Fibroblast of skin of right biceps (primary cell): ENCODE data around the gene ABLIM1.

ENCODE experiments used
- DNase-seq: peaks from one replicate; pipeline ENCODE4 v3.0.0-alpha.2; 2013

ABLIM1 gene

DNA sequence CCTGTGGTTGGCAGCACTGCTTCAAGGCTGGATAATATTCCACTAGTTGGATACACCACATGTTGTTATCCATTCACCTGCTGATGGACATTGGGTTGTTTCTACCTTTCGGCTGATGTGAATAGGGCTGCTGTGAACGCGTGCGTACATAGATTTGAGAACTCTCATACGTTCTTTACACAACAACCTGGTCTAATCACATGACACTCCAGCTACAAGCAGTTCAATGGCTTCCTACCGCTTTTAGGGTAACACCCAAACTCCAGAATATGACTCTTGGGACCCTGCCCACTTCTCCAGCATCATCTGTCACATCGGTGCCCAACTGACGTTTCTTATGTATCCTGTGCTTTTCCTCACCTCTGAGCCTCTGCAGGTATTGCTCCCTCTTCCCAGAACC, 114.6 kb downstream of the ABLIM1 start:
- DNase-seq: no peak

DNA sequence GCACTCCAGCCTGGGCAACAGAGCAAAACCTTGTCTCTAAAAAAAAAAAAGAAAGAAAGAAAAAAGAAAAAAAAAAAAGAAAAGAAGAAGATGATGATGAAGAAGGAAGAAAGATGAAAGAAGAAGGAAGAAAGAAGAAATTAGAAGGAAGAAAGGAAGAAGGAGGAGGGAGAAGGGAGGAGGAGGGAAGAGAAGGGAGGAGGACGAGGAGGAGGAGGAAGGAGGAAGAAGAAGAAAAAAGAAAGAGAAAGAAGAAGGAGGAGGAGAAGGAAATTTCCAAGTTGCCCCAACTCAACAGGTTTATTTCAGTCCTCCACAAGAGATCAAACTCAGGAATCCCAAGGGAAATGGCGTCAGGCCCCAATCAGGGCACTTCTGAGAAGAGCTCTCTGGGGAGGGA, 115.7 kb downstream of the ABLIM1 start:
- DNase-seq: no peak

DNA sequence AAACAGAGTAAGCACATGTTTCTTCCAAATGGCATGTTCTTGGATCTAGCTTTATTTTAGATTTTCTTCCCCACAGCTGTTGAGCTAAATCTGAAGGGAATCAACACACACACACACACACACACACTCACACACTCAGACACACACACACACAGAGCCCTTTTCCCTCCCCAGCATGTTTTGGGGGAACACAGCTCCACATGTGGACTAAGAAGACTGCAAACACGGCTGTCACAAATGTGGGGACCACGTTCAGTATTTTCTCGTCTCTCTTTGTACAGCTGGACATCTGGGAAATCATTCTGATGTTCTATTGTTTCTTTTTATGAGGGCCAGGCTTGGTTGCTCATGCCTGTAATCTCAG, 116.3 kb downstream of the ABLIM1 start:
- DNase-seq: no peak

DNA sequence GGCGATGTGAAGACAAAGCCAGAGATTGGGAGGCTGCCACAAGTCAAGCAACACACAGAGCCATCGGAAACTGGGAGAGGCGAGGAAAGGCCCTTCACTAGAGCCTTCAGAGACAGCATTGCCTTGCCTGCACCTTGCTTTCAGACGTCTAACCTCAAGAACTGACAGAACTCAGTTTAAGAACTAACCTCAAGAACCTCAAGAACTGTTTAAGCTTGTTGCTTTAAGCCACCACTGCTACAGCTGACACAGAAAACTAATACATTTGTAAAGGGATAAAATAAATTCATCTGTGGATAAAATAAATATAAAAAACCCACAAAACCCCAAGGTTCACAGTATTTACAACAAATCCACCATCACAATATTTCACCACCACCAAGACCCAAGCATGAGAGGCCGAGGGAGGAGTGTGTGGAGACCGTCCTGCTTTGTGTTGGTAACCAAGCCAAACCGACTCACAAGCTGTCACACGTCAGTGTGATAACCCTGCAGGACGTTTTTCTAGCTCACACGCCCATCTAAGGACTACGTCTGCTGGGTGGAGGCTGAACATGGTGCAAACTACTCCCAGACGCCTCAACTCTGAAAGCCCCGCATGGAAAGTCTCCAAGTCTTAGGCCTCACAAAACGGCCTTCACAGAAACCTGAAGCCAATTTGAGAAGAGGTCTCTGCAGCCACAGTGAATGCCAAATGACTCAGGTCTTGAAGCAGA, 116.8 kb downstream of the ABLIM1 start:
- DNase-seq: peak; percentile 81

DNA sequence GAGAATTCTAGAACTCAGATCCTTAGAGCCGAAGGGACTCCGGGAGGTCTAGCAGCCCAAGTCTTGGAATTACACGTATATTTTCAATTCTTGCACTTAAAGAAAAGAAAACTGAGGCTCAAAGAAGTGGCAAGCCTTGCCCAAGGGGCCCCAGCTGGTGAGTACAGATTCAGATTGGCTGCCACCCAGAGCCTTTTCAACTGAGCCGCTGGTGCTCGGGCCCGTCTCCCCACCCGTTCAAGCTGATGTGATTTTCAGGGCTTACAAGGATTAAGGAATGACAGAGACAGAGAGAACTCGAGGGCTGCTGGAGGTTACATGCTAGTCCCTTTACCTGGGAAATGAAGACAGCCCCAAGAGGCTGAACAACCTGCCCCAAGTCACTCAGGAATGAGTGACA, 117.8 kb downstream of the ABLIM1 start:
- no peak for DNase-seq

DNA sequence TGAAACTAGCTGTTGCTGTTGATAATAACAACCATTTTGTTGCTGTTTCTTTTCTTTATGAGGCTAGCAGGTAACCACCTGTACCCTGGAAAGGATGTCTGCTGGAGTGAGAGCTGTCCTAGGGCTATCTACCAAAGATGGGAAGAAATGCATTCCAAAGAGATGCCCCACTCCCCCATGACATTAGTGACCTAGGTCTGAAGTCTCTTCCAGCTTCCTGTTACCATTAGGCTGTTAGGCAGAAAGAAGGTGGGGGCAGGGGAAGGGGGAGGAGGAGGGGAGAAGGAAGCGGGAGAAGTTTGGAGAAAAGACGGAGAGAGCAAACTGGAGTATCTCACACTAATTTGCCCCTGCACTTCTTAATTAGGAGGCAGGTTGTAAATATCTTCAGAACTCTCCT, 118.5 kb downstream of the ABLIM1 start:
- DNase-seq: no peak

DNA sequence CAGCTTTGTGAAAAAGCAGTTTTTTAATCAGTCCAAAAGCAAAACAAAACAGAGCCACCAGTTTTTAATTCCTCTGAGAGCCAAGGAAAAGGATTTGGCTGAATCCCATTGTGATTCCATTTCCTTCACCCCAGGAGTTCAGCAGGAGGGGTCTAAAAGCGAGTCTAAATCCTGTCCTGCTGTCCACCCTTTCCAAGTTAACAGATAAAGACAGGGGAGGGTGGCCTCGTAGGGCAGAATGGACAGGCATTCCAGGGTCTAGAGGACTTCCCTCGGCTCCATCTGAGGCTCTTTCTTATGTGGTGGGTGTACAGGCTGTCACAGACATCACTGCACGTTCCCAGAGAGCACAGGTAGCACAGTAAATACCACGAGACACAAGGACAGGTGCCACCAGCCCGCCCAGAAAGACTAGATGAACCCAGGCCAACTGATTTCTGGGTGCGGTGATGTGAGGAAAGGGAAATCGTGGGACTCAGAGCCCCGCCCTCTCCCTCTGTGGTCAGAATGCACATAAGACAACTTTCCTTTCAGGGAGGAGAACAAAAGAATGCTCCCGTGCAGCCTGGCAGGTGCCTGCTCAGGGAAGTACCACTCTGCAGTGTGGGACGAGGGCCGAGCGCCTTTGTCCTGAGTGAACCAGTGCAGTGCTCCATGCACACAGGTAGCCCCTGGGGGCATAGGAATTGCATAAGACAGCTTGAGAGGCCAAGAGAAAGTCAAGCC, 119.7 kb downstream of the ABLIM1 start:
- DNase-seq: no peak

DNA sequence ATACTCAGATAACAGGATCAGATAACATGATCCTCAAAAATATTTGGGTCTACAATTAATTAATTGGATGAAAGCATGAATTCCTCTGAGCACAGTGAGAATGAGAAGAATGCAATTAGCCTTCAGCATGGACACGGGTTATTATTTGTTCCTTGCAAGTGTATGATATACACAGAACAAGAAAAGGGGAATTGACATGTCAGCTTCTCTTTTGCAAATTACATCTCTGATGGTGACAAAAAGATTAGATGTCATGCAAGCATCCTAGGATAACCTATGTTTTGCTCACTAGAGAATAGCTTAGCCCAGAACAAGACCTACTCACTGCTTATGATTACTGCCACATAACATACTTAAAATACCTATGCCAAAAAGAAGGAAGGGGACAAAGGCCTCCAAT, 120.3 kb downstream of the ABLIM1 start:
- no peak for DNase-seq

DNA sequence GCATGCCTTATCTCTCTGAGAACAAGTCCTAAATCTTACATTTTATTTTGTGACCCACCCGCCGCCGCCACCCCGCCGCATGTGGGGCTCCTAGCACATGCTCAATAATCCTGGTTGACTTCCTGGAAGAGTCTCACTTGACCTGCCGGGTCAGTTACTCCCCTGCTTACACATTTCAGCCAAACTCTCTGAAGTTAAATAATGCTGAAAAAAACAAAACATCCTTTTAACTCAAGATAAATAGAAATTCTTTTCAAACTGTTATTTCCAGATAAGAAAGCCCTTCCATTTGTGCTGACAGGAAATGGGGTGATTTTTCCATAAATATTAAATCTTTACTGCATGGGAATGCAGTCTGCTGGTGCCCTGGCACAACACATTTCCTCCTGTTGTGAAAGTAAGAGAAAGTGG, 123.5 kb downstream of the ABLIM1 start:
- no peak for DNase-seq

DNA sequence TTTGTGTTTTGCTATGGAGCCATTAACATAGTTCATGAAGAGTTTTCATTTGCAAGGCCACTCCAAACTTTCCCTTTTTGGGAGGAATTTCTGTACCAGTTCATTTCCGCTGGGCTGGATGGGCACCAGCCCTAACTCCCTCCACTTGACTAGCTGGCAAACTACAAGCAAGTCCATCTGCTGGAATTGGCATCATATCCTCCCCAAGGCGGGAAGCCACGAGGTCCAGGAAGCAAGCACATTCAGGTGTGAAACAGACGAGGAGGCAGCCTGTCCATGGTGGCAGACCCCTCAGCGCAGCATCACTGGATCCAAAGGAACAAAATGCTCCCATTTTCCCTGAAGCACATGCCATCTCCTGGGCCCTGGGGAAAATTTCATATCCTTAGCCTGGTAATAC, 125.8 kb downstream of the ABLIM1 start:
- no peak for DNase-seq

DNA sequence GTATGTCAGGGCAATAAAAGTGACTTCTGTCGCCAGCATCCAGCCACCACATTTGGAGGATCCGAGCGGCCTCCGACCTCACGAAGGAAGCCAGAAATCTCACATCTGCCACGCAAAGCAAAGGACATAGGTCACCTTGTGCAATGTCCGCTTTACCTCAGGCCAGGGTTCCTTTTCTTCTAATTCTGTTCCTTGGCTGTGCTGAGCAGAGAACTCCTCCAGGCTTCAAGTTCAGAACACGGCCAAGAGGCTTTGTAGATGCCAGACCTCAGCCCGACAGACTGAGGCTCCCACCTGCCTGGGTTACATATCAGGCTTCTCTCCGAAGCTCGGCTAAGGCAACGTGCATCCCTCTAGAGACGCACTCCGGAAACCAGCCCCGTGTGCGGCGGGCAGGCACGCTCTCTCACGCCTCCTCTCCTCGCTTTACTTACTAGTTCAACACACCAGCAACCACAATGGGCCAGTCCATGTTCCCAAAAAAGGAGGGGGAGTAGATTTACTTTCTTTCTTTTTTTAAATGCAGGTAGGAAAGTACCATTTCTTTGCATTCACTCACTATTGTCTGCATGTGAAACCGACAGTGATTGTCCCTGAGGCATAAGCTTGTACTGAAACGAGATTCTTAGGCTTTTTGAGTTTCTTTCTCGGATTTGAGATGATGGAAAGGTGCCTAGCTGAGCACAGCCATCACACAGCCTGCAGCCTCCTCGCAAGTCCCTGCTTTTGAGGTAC, 131.4 kb downstream of the ABLIM1 start:
- DNase-seq: peak; percentile 77

DNA sequence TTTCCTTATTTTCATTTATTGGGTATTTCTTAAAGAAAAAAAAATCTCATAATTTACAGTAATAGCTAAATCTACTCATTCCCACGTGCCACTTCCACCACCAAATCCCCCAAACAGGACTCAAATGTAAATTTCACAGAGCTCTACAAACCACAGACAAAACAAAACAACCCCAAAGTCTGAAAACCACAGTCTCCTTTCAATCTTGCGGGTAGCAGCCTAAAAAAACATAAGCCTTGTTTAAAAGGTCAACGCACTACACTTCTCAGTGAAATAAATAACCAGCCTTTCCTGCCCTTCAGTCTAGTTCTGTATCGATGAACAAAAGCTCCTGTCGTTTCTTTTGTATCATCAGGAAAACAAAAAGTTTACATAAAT, 132.0 kb downstream of the ABLIM1 start:
- DNase-seq: no peak

DNA sequence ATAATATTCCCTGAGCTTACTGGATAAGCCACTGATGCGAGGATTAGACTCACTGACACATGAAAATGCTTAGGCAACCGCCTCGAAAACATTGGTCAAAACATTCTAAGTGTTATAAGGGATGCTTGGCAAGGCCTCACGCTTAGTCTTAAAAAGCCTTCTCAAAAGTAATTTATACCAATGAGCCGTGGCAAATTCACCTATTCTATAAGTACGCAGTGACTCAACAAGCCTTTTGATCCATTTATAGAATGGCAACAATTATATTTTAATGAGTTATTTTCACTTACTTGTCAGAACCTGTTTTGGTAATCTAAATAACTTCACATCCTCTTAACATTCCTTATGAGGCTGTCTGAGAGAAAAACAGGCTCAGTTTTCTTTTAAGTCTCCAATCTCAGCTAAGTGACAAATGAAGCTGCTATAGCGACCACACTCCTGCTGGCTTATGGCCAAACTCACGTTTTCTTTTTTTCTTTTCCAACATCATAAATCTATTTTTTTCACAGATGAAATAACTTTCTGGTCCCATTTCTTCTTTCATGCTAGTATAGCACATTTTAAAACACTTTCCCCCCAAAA, 132.6 kb downstream of the ABLIM1 start:
- DNase-seq: no peak

DNA sequence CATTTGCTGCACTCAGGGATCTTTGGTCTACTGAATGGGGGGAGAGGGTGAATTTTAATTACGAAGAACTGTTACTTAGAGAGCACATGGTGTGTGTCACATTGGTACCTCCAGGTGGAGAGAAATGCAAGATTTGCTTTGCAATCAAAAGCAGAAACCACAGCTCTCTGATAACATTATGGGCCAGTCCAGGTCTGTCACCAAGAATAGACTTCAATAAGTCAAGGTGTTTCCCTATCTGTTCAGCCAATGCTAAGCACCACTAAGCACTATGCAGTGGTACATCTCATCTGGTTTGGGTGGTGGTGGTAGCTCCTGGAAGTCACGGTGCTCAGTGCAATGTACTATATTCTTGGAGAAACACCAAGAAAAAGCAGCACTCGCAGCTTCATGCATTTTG, 134.2 kb downstream of the ABLIM1 start:
- DNase-seq: no peak

DNA sequence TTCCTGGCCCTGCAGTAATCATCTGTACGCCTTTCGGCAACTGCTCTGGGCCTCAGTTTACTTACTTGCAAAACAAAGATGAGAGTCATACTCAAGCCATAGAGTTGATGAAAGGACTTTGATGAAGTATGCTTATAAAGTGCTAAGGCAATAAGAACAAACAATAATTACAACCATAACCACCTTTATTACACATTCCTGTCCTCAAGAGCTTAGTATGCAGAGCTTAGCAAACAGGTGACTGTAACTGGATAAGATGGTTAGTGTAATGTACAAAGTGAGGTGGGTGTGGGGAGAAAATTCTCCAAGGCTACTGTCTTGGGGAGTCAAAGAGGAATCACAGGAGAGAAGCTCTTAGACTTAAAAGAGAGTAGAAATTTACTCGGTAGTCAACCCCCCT, 136.8 kb downstream of the ABLIM1 start:
- no peak for DNase-seq

DNA sequence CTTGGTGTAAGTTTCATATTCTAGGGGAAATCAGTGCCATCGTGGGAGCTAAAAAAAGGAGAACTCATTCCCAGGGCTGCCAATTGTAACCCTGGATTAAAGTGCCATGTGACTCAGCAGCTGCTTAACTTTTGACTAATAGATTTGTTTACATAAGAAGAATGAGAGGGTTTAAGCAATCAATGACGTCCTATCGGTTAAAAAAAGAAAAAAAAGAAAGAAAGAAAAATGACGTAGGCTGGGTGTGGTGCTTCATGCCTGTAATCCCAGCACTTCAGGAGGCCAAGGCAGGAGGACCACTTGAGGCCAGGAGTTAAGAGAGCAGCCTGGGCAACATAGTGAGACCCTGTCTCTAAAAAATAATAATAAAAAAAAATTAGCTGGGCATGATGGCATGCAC, 137.6 kb downstream of the ABLIM1 start:
- peak; percentile 78 for DNase-seq

DNA sequence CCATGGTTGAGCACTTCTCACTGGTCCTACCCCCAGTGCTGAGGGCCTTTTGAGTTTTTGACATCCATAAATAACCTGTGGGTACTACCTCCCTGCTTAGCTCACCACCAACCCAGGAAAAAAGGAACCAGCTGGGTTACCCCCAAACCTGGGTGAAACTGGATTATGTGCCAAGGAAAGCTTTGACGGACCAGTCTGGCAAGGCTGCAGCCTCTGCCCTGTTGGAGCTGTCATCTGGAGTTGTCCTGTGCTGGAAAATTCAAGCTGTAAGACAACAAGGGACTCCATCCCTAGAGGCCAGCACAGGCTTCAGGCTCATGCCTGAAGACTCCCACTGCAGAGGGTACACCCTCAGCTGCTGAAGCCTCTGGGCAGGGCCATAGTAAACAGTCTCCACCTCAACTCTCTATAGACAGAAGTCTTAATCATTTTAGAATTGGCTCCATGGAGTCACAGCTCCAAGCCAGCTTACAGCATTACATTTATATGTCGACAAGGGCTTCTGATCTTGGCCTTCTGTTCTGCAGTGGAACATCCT, 138.2 kb downstream of the ABLIM1 start:
- no peak for DNase-seq

DNA sequence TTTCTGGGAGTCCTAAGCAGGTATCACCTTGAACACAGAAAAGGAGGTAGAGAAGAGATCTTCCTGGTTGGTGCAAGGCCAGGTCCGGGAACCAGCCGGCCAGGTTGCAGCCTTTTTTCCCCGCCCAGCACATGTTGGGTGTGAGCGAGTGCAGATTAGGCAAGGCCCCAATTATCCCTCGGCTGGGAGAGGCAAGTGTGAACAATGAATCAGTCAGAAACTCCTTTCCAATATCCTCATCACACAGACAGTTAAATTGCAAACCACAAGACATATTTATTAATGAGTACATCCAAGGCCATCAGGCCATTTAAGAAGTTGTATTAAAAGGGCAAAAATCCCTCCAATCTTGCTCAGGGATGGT, 138.8 kb downstream of the ABLIM1 start:
- DNase-seq: no peak

DNA sequence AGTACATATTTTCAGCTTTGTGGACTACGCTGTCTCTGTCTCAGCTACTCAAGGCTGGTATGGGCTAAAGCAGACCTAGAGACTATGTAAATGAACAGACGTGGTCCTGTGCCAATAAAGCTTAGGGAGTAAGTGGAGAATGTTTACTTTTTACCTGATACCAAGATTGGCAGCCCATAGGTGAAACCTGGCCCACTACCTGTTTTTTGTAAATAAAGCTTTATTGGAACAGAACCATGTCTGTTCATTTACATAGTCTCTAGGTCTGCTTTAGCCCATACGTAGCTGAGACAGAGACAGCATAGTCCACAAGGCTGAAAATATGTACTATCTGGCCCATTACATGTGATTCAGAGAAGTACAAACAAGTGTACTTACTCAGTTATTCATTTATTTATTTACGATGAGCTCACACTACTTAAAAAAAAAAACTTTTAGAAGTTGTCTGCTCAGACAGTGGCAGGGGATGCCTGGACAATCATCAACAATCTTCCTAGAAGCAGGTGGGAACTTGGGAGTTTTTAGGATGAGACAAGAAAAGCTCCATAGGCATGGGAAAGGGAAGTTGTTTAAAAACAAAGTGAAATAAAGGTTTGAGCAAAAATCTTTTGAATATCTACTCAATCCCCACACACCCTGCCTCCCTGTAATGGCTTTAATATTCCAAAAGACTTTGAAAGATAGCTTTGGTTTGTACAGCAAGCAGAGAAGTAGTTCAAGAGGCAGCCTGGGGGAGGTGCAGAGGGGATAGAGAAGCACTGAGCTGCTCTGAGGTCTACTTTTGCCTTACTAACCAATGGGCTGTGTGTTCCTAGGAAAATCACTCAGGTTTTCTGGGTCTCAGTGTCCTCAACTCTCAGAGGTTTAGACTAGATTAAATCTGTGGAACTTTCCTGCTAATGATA, 139.4 kb downstream of the ABLIM1 start:
- DNase-seq: no peak

DNA sequence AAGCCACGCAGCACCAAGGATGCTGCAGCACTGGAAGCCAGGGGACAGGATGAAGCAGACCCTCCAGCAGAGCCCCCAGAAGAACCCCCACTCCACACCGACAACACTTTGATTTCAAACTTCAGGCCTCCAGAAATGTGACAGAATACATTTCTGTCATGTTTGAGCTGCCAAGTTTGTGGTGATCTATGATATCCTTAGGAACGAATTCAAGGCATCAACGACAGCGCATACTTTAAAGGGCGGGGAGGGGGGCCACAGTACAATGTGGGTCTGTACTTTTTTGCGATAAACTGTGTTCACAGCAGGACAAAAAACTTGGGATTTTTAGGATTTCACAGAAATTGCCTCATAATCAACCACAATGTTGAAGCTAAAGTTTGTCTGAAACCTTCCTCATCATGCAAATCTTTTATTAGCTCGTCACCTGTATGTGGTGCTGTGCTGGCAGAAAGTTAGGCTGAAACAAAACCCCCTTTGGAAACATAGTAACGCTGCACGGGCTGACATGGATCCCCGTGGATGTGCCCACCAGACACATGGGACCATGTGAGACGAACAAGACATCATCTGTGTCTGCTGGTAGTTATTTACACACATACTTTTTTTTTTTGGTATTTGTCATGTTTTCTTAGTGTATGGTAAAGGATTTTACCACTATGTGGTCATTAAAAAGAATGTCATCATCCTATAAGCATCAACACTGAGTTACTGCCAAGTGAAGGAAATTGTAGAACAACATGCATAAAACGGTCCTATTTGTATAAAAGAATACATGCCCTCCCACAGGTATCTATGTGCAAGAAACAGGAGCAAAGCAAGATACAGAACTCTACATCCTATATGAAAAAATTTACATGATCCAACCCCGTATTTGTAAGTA, 140.5 kb downstream of the ABLIM1 start:
- DNase-seq: no peak

DNA sequence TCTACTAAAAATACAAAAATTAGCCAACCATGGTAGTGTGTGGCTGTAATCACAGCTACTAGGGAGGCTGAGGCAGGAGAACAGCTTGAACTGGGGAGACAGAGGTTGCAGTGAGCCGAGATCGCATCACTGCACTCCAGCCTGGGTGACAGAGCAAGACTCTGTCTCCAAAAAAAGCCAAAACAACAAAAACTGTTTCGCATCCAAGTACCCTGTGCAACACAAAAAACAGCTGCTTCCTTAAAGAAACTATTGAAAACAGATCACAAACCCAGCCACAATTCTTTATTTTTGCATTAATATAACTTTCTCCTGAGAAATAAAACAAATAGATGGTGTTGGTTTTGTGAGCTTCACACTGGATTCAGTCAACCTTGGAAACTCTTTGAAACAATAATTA, 141.7 kb downstream of the ABLIM1 start:
- DNase-seq: no peak
